Fibroblast of lung (primary cell): ENCODE data around the gene NAGLU.

Source experiments
- EZH2 ChIP-seq: IDR thresholded peaks from 2 replicates; pipeline ENCODE4 v1.5.1; 2012; ENCODE audit warnings: low read length, control low read depth, mild to moderate bottlenecking; ENCODE audit errors: missing control alignments
- TF ChIP-seq, protein P1 (sequence below), 2 donors: IDR thresholded peaks in 1 of 2; conservative IDR thresholded peaks in 1 of 2; 1 replicate in 1 of 2; 2 replicates in 1 of 2; pipeline ENCODE4 v1.5.1; 2011 to 2012; ENCODE audit warnings: low read length in 2 of 2, control low read depth in 1 of 2, inconsistent platforms in 1 of 2, low read depth in 1 of 2, mild to moderate bottlenecking in 1 of 2

DNA sequence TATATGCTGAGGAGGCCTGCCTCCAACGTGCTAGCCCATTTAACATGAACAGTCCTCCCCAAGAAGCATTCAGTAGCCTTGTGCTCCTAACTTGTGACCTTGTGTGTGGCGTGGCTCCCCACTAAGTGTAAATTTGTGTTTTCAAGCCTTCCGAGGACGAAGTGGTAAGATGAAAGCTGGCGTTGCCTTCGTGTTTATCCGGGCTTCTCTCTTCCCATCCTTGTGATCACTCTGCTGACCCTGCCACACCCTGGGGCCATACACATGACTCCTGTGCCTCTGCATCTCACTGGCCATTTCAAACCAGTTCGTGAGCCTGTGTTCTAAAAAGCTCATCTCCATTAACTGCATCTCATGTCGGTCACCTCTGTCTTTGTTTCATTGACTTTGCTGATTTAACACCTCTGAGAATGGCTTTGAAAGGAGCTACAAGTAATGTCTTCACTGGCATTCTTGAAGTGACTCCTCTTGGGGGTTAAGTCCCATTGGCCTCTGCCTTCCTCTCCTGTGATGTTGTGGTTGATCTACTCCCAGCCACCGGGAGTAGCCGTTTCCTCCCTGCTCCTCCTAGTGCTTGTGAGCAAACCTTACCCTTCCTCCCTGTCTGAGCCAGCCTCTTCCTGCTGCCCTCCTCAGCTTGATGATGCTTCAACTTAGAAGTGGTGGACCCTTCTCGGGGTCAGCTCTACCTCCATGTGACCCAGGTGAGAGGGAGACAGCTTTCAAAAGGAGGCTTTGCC, 27.4 kb upstream of the NAGLU start:
- TF ChIP-seq, protein P1, sequence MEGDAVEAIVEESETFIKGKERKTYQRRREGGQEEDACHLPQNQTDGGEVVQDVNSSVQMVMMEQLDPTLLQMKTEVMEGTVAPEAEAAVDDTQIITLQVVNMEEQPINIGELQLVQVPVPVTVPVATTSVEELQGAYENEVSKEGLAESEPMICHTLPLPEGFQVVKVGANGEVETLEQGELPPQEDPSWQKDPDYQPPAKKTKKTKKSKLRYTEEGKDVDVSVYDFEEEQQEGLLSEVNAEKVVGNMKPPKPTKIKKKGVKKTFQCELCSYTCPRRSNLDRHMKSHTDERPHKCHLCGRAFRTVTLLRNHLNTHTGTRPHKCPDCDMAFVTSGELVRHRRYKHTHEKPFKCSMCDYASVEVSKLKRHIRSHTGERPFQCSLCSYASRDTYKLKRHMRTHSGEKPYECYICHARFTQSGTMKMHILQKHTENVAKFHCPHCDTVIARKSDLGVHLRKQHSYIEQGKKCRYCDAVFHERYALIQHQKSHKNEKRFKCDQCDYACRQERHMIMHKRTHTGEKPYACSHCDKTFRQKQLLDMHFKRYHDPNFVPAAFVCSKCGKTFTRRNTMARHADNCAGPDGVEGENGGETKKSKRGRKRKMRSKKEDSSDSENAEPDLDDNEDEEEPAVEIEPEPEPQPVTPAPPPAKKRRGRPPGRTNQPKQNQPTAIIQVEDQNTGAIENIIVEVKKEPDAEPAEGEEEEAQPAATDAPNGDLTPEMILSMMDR (conservative IDR thresholded peaks at IDR 0.05 in 1 of 2, IDR thresholded peaks at IDR 0.05 in 1 of 2; ENCODE audit: low read depth in 1 of 2, low read length in 2 of 2) = no peak
- TF ChIP-seq EZH2 = no peak
